PC-3 (cell line): ENCODE measurements around the gene PLA2G2F.

Experiments used
- EZH2 ChIP-seq: fragments of 300-600 bp; sonication (generic); IDR thresholded peaks from one replicate; pipeline ENCODE4 v1.6.1; 2017; ENCODE audit warnings: antibody characterized with exemption, mild to moderate bottlenecking, low read length; ENCODE audit not compliant: unreplicated experiment
- EZH2phosphoT487 ChIP-seq: fragments of 300-600 bp; sonication (generic); IDR thresholded peaks from 2 replicates; pipeline ENCODE4 v1.6.1; 2018; ENCODE audit warnings: mild to moderate bottlenecking, antibody characterized with exemption, low read length, borderline replicate concordance
- TF ChIP-seq, protein P1 (sequence below): fragments of 300-600 bp; sonication (generic); conservative IDR thresholded peaks from 2 replicates; pipeline ENCODE4 v1.5.1; 2017; ENCODE audit warnings: antibody characterized with exemption, low read depth, mild to moderate bottlenecking, low read length

DNA sequence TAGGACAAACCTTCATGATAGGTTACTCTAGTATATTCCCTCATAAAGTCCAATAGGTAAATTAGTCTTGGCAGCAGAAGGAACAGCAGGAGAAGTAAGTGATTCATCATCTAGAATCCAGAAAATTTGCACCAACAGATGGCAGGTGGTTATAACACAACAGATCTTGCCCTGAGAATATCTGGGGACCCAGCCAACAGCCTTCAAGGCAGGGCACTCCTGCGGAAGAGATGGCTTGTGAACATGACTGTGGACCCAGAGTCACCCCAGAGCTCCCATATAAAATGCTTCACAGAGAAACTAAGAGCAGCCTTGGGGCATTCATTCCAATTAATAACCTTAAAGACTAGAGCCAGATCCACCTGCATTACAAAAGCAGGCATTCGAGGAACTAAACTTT is 55.1 kb downstream of the PLA2G2F start:
- TF ChIP-seq, protein P1, sequence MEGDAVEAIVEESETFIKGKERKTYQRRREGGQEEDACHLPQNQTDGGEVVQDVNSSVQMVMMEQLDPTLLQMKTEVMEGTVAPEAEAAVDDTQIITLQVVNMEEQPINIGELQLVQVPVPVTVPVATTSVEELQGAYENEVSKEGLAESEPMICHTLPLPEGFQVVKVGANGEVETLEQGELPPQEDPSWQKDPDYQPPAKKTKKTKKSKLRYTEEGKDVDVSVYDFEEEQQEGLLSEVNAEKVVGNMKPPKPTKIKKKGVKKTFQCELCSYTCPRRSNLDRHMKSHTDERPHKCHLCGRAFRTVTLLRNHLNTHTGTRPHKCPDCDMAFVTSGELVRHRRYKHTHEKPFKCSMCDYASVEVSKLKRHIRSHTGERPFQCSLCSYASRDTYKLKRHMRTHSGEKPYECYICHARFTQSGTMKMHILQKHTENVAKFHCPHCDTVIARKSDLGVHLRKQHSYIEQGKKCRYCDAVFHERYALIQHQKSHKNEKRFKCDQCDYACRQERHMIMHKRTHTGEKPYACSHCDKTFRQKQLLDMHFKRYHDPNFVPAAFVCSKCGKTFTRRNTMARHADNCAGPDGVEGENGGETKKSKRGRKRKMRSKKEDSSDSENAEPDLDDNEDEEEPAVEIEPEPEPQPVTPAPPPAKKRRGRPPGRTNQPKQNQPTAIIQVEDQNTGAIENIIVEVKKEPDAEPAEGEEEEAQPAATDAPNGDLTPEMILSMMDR, result no peak
- no peak for TF ChIP-seq EZH2phosphoT487
- TF ChIP-seq EZH2, result no peak
